GM18870 (cell line): ENCODE data around the gene POC1A.

ENCODE experiments used
- ATAC-seq: cut with Tn5 transposase; IDR thresholded peaks from one replicate; pipeline ENCODE4 v1.9.1; 2021; ENCODE audit warnings: moderate library complexity; ENCODE audit not compliant: unreplicated experiment

Gene POC1A

GRCh38 chr3:52068730-52069129, 85.5 kb downstream of the POC1A start:
- ATAC-seq: no peak

DNA sequence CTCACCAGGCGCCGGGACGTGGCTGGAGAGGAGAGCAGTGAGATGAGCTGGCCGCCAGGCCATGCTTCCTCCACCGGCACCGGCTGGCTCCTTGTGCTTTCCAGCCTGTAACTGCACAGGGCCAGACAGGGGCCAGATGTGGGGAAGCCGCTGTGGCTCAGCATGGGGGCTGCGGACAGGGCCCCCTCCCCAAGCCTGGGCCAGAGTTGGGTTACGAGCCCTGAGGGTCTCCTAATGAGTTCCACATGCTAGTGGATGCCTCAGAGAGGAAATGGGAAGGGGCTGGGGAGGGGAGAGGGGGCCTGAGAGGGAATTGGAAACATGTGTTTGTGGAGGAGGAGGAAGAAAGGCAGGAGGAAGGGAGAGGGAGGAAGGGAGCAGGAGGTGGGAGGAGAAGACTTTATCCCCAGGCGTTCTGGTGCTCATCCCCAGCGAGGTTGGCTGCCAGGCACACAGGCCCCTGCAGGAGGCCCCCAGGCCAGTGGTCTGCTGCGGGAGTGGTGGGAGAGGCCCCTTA, 86.1 kb downstream of the POC1A start:
- ATAC-seq: no peak

GRCh38 chr3:52067526-52067925, 86.7 kb downstream of the POC1A start:
- no peak for ATAC-seq

- ATAC-seq: no peak
Measured at GRCh38 chr3:52067046-52067445, 87.2 kb downstream of the POC1A start.

DNA sequence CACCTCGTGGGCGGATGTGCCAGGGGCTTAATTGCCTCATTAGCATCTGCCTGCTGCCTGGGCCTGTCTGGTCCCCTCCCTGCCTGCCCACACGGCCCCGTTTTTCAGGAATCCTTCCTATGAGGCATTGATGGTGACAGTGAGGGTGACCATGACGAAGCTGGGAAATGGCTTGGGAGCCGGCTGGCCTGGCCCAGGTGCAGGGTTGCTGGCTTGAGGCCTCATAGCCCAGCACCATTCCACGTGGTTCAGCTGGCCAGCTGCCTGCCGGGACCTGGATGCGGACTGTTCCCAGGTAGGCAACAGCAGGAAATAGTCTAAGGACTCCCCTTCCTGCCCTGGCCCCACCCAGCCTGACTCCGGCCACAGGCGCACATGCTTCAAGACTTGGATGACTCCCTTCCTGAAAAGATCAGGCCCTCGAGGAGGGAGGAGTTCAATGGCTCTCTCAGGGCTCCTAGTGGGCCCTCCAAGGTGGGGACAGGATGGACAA, 88.9 kb downstream of the POC1A start:
- no peak for ATAC-seq

DNA sequence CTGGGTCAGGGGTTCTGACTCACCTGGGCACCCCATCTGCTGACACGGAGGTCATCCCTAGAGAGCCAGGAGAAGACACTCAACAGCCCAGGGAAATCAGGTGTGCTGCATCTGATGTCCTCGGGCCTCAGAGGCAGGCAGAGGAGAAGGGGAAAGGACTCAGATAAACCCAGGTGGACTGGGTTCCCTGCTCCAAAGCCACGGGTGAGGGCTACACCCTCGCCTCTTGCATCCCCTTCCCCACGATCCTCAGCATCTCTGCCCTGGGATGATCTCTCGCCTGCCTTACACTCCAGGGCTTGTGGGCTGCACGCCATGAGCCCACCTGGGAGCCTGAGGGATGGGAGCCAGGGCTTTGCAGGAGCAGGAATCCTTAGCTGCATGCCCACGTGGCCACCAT, 89.7 kb downstream of the POC1A start:
- ATAC-seq: no peak

- ATAC-seq: no peak
Measured at GRCh38 chr3:52063026-52063723, 91.0 kb downstream of the POC1A start.

- ATAC-seq: no peak
Measured at GRCh38 chr3:52062505-52062904, 91.7 kb downstream of the POC1A start.

- no peak for ATAC-seq
Measured at GRCh38 chr3:52061121-52061910, 92.9 kb downstream of the POC1A start.

- no peak for ATAC-seq
Measured at GRCh38 chr3:52059781-52060180, 94.4 kb downstream of the POC1A start.

GRCh38 chr3:52057812-52058495, 96.3 kb downstream of the POC1A start:
- ATAC-seq: no peak

- peak; percentile 79 for ATAC-seq
Measured at GRCh38 chr3:52056968-52057811, 97.0 kb downstream of the POC1A start.

- peak; percentile 0 for ATAC-seq
Measured at GRCh38 chr3:52056521-52056967, 97.7 kb downstream of the POC1A start, which contains the start of gene DUSP7. TSS of gene DUSP7 (minus strand) at chr3:52056571. CDS start at chr3:52056366, 205 bp downstream.

DNA sequence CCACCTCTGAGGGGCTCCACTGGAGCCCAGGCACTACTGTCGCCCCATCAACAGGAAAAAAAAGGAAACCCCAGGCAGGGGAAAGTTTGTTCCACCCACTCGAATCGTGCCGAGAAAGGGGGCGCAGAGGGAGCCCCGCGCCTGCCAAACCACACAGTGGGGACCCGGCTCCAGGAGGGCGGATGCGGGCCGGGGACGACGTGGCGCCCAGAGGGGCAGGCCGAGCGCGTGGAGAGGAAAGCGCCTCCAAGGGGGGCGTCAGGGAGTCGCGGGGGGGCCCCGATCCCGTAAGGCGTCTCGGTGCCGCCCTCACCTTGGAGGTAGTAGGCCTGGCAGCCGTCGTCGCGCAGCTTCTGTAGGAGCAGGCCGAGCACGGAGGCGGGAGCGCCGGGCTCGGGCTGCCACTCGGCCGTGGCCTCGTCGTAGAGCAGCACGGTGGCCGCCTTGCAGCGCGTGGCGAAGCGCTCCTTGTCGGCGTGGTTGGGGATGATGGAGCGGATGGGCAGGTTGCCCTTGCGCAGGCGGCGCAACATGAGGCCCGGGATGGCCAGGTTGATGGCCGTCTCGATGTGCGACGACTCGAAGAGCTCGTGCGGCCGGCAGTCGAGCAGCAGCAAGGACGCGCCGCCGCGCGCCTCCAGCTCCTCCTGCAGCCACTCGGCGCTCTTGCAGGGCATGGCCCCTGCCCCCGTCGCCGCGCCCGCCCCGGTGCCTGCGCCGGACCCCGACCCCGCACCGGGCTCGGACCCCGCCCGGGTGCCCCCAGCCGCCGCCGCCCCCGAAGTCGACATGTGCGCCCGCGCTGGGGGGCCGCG, 98.5 kb downstream of the POC1A start:
- no peak for ATAC-seq

- no peak for ATAC-seq
Measured at GRCh38 chr3:52054661-52055511, 99.3 kb downstream of the POC1A start.

DNA sequence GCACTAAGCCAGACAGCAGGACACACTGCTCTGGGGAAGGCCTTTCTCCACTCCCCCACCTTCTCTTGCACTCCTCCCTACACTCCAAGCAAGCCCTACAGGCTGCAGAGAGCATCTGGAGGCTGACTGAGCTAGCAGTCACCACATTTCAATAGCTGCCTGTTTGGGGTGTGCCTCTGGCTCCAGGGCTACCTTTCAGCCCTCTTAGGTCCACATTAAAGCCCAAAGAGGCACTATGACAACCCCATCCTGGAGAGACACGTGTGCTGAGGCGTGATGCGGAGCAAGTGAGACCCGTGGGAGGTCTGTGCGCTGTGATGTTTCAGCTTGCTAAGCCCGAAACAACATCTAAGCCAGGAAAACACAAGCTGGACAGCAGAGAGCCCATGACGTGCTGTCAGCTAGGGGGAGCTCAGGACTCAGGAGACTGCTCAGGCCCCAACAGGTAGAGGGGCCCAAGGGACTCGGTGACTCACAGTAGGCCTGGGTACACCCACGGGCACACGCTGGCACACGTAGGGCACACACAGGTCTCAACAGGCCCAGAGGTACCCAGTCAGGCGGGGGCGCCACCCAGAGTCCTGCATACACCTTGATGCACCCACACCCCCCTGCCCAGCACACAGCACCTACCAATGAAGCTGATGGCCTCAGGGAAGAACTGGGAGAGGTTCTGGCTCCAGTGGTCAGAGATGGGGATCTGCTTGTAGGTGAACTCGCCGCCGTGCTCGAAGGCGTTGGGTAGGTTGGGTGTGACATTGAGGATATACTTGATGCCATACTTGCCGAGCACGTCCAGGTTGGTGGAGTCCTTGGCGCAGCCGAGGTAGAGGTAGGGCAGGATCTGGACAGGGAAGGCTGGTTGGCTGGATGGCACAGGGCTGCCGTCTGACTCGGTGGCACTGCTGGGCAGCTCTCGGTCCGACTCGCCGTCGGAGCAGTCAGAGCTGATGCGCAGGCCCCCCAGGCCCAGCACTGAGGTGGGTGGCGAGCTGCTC, 100.6 kb downstream of the POC1A start:
- no peak for ATAC-seq

GRCh38 chr3:52052831-52053306, 101.4 kb downstream of the POC1A start:
- no peak for ATAC-seq
